HG03575 (cell line): ENCODE data around the gene TMBIM6.

Experiments
- ATAC-seq: cut with Tn5 transposase; IDR thresholded peaks from one replicate; pipeline ENCODE4 v1.9.1; 2021; ENCODE audit not compliant: unreplicated experiment, insufficient number of reproducible peaks, low FRiP score; ENCODE audit errors: extremely low read depth

Gene TMBIM6

GRCh38 chr12:49793620-49794019 is 52.3 kb downstream of the TMBIM6 start:
- no peak for ATAC-seq

GRCh38 chr12:49794021-49794420 is 52.7 kb downstream of the TMBIM6 start:
- ATAC-seq = no peak

- ATAC-seq = no peak
Observed at GRCh38 chr12:49794811-49795653, 53.7 kb downstream of the TMBIM6 start.

GRCh38 chr12:49795654-49796105 is 54.3 kb downstream of the TMBIM6 start:
- no peak for ATAC-seq

- no peak for ATAC-seq
Observed at GRCh38 chr12:49796155-49796554, 54.8 kb downstream of the TMBIM6 start.

GRCh38 chr12:49796606-49797448 is 55.5 kb downstream of the TMBIM6 start:
- ATAC-seq = no peak

- ATAC-seq = no peak
Observed at GRCh38 chr12:49797449-49797776, 56.1 kb downstream of the TMBIM6 start.

GRCh38 chr12:49798248-49798647 is 56.9 kb downstream of the TMBIM6 start:
- no peak for ATAC-seq

- ATAC-seq = no peak
Observed at GRCh38 chr12:49798934-49799333, 57.6 kb downstream of the TMBIM6 start.

- ATAC-seq = no peak
Observed at GRCh38 chr12:49800421-49801140, 59.2 kb downstream of the TMBIM6 start.

GRCh38 chr12:49801141-49802063 is 60.0 kb downstream of the TMBIM6 start:
- no peak for ATAC-seq

- ATAC-seq = no peak
Observed at GRCh38 chr12:49803693-49804450, 62.5 kb downstream of the TMBIM6 start.

GRCh38 chr12:49804821-49805220 is 63.5 kb downstream of the TMBIM6 start:
- ATAC-seq = no peak

- ATAC-seq = no peak
Observed at GRCh38 chr12:49805409-49805808, 64.1 kb downstream of the TMBIM6 start.

- ATAC-seq = no peak
Observed at GRCh38 chr12:49806321-49806813, 65.0 kb downstream of the TMBIM6 start.

GRCh38 chr12:49806877-49807276 is 65.5 kb downstream of the TMBIM6 start:
- ATAC-seq = no peak

GRCh38 chr12:49807991-49808580 is 66.7 kb downstream of the TMBIM6 start:
- no peak for ATAC-seq
